HEK293 (cell line): ENCODE results near the gene FRMPD4.

Experiments
- CTCF ChIA-PET: fragments of 350-600 bp; formaldehyde crosslinking; extraction: SDS; loops from one replicate; lab custom pipeline; 2021; ENCODE audit warnings: antibody characterized with exemption; lab: Yijun Ruan, JAX
- POLR2A ChIA-PET: fragments of 300-600 bp; formaldehyde crosslinking; extraction: SDS; loops from one replicate; lab custom pipeline; 2020; ENCODE audit warnings: antibody characterized with exemption, inconsistent platforms; lab: Yijun Ruan, JAX
- H3K27ac ChIP-seq: fragments of 200-500 bp; sonication (Bioruptor generic); 2 replicates; pipeline ENCODE4 v1.5.1; 2014; ENCODE audit warnings: low read depth, low read length, control low read depth, inconsistent platforms; ENCODE audit errors: extremely low read depth
- H3K36me3 ChIP-seq, 2 experiments: fragments of 200-500 bp in 1 of 2; sonication (Bioruptor generic) in 1 of 2; 1 replicate in 1 of 2; 2 replicates in 1 of 2; pipeline ENCODE4 v1.5.1; 2014 to 2017; ENCODE audit warnings: inconsistent platforms in 2 of 2, low read length in 2 of 2; ENCODE audit not compliant: control insufficient read depth in 2 of 2, insufficient read depth in 1 of 2
- H3K4me1 ChIP-seq: fragments of 200-500 bp; sonication (Bioruptor generic); 2 replicates; pipeline ENCODE4 v1.5.1; 2014; ENCODE audit warnings: mild to moderate bottlenecking, low read length, inconsistent platforms; ENCODE audit not compliant: control insufficient read depth, insufficient read depth
- H3K4me3 ChIP-seq: 2 replicates; pipeline ENCODE4 v1.5.1; 2011; ENCODE audit warnings: low read depth, mild to moderate bottlenecking, control low read depth, low read length, moderate library complexity
- H3K9me3 ChIP-seq: fragments of 200-500 bp; sonication (Bioruptor generic); 2 replicates; pipeline ENCODE4 v1.5.1; 2014; ENCODE audit warnings: low read depth, low read length, inconsistent platforms; ENCODE audit not compliant: control insufficient read depth, insufficient read depth
- GLIS1 ChIP-seq: fragments of 450-650 bp; formaldehyde crosslinking; IDR thresholded peaks from 2 replicates; pipeline ENCODE4 v1.5.1; 2016; ENCODE audit warnings: missing biosample characterization, missing genetic modification characterization
- KLF1 ChIP-seq: fragments of 450-650 bp; formaldehyde crosslinking; IDR thresholded peaks from 2 replicates; pipeline ENCODE4 v1.5.1; 2016; ENCODE audit warnings: missing biosample characterization, missing genetic modification characterization
- OSR2 ChIP-seq: fragments of 450-650 bp; formaldehyde crosslinking; IDR thresholded peaks from 2 replicates; pipeline ENCODE4 v1.5.1; 2016; ENCODE audit warnings: missing biosample characterization, missing genetic modification characterization
- OVOL3 ChIP-seq: fragments of 450-650 bp; formaldehyde crosslinking; IDR thresholded peaks from 2 replicates; pipeline ENCODE4 v1.5.1; 2016; ENCODE audit warnings: missing biosample characterization, missing genetic modification characterization
- RBAK ChIP-seq: fragments of 450-650 bp; formaldehyde crosslinking; IDR thresholded peaks from 2 replicates; pipeline ENCODE4 v1.5.1; 2016; ENCODE audit warnings: missing biosample characterization, missing genetic modification characterization
- ZBTB7A ChIP-seq: fragments of 450-650 bp; formaldehyde crosslinking; IDR thresholded peaks from 2 replicates; pipeline ENCODE4 v1.5.1; 2016; ENCODE audit warnings: low read depth, missing biosample characterization, missing genetic modification characterization
- ZBTB8A ChIP-seq: fragments of 450-650 bp; formaldehyde crosslinking; IDR thresholded peaks from 2 replicates; pipeline ENCODE4 v1.5.1; 2016; ENCODE audit warnings: missing biosample characterization, missing genetic modification characterization
- ZFHX2 ChIP-seq: fragments of 450-650 bp; formaldehyde crosslinking; conservative IDR thresholded peaks from 2 replicates; pipeline ENCODE4 v1.5.1; 2016; ENCODE audit warnings: missing biosample characterization, missing genetic modification characterization
- ZNF121 ChIP-seq: fragments of 450-650 bp; formaldehyde crosslinking; IDR thresholded peaks from 2 replicates; pipeline ENCODE4 v1.5.1; 2016; ENCODE audit warnings: missing biosample characterization, missing genetic modification characterization
- ZNF169 ChIP-seq: fragments of 450-650 bp; formaldehyde crosslinking; IDR thresholded peaks from 2 replicates; pipeline ENCODE4 v1.5.1; 2016; ENCODE audit warnings: missing biosample characterization, missing genetic modification characterization
- ZNF239 ChIP-seq: fragments of 450-650 bp; formaldehyde crosslinking; IDR thresholded peaks from 2 replicates; pipeline ENCODE4 v1.5.1; 2016; ENCODE audit warnings: missing biosample characterization, missing genetic modification characterization
- ZNF341 ChIP-seq: fragments of 450-650 bp; formaldehyde crosslinking; IDR thresholded peaks from 2 replicates; pipeline ENCODE4; 2016; ENCODE audit warnings: low read depth, missing biosample characterization, missing genetic modification characterization
- ZNF37A ChIP-seq: fragments of 450-650 bp; IDR thresholded peaks from 2 replicates; pipeline ENCODE4 v1.5.1; 2018; ENCODE audit warnings: missing biosample characterization, missing genetic modification characterization
- ZNF596 ChIP-seq: fragments of 450-650 bp; IDR thresholded peaks from 2 replicates; pipeline ENCODE4 v1.5.0; 2018; ENCODE audit warnings: missing biosample characterization, mild to moderate bottlenecking, missing genetic modification characterization, moderate library complexity
- ZNF660 ChIP-seq: fragments of 450-650 bp; IDR thresholded peaks from 2 replicates; pipeline ENCODE4 v1.5.1; 2018; ENCODE audit warnings: missing biosample characterization, mild to moderate bottlenecking, missing genetic modification characterization
- ZNF701 ChIP-seq: fragments of 450-650 bp; formaldehyde crosslinking; IDR thresholded peaks from 2 replicates; pipeline ENCODE4 v1.5.1; 2016; ENCODE audit warnings: missing biosample characterization, missing genetic modification characterization
- ZNF785 ChIP-seq: fragments of 450-650 bp; formaldehyde crosslinking; IDR thresholded peaks from 2 replicates; pipeline ENCODE4 v1.5.1; 2016; ENCODE audit warnings: missing biosample characterization, missing genetic modification characterization
- TF ChIP-seq, protein P1 (sequence below): fragments of 450-650 bp; formaldehyde crosslinking; IDR thresholded peaks from 2 replicates; pipeline ENCODE4 v1.5.1; 2016; ENCODE audit warnings: missing biosample characterization, missing genetic modification characterization
- TF ChIP-seq, protein P2 (sequence below): fragments of 450-650 bp; IDR thresholded peaks from 2 replicates; pipeline ENCODE4 v1.5.1; 2018; ENCODE audit warnings: missing biosample characterization, mild to moderate bottlenecking, missing genetic modification characterization
- TF ChIP-seq, protein P3 (sequence below): fragments of 450-650 bp; formaldehyde crosslinking; IDR thresholded peaks from 2 replicates; pipeline ENCODE4 v1.5.1; 2016; ENCODE audit warnings: missing biosample characterization, missing genetic modification characterization
- TF ChIP-seq, protein P4 (sequence below): fragments of 450-650 bp; formaldehyde crosslinking; optimal IDR thresholded peaks from 2 replicates; pipeline ENCODE3; 2016; ENCODE audit warnings: missing biosample characterization, mild to moderate bottlenecking, missing genetic modification characterization
- TF ChIP-seq, protein P5 (sequence below): fragments of 450-650 bp; formaldehyde crosslinking; IDR thresholded peaks from 2 replicates; pipeline ENCODE4 v1.5.1; 2017; ENCODE audit warnings: missing biosample characterization, mild to moderate bottlenecking, missing genetic modification characterization, moderate library complexity
- TF ChIP-seq, protein P6 (sequence below): fragments of 450-650 bp; formaldehyde crosslinking; IDR thresholded peaks from 2 replicates; pipeline ENCODE4 v1.5.1; 2016; ENCODE audit warnings: missing biosample characterization, missing genetic modification characterization

Gene FRMPD4

DNA sequence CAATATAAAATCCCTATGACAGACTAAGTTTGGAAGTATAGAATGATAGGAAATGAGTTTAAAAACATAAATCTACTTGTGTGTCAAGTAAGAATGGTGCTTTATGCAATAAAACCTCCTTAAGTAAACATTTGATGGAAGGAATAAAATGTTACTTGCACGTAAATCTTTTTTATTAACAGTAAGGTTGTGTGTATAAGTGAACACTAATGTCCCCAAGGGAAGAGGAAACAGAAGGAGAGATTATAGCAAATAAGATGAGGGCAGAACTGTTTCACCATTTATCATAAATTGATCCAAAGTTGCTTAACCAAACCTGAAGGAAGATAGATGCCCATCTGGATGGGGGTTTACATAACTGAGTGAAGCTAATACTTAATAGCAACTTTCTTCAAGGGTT is 86.8 kb downstream of the FRMPD4 start (continued):
- TF ChIP-seq OSR2 (tag by site-specific recombination) (peak; percentile 71), ZNF169 (no peak), OVOL3 (0 out of 2 replicates have a peak, but pooled peaks have one; percentile 28)
- TF ChIP-seq, protein P1, sequence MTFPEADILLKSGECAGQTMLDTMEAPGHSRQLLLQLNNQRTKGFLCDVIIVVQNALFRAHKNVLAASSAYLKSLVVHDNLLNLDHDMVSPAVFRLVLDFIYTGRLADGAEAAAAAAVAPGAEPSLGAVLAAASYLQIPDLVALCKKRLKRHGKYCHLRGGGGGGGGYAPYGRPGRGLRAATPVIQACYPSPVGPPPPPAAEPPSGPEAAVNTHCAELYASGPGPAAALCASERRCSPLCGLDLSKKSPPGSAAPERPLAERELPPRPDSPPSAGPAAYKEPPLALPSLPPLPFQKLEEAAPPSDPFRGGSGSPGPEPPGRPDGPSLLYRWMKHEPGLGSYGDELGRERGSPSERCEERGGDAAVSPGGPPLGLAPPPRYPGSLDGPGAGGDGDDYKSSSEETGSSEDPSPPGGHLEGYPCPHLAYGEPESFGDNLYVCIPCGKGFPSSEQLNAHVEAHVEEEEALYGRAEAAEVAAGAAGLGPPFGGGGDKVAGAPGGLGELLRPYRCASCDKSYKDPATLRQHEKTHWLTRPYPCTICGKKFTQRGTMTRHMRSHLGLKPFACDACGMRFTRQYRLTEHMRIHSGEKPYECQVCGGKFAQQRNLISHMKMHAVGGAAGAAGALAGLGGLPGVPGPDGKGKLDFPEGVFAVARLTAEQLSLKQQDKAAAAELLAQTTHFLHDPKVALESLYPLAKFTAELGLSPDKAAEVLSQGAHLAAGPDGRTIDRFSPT (tag by site-specific recombination) = peak; percentile 29; the same call in 1 of the 2 replicates
- TF ChIP-seq, protein P2, sequence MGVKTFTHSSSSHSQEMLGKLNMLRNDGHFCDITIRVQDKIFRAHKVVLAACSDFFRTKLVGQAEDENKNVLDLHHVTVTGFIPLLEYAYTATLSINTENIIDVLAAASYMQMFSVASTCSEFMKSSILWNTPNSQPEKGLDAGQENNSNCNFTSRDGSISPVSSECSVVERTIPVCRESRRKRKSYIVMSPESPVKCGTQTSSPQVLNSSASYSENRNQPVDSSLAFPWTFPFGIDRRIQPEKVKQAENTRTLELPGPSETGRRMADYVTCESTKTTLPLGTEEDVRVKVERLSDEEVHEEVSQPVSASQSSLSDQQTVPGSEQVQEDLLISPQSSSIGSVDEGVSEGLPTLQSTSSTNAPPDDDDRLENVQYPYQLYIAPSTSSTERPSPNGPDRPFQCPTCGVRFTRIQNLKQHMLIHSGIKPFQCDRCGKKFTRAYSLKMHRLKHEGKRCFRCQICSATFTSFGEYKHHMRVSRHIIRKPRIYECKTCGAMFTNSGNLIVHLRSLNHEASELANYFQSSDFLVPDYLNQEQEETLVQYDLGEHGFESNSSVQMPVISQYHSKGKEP (tag by site-specific recombination) = 0 out of 2 replicates have a peak, but pooled peaks have one; percentile 9

DNA sequence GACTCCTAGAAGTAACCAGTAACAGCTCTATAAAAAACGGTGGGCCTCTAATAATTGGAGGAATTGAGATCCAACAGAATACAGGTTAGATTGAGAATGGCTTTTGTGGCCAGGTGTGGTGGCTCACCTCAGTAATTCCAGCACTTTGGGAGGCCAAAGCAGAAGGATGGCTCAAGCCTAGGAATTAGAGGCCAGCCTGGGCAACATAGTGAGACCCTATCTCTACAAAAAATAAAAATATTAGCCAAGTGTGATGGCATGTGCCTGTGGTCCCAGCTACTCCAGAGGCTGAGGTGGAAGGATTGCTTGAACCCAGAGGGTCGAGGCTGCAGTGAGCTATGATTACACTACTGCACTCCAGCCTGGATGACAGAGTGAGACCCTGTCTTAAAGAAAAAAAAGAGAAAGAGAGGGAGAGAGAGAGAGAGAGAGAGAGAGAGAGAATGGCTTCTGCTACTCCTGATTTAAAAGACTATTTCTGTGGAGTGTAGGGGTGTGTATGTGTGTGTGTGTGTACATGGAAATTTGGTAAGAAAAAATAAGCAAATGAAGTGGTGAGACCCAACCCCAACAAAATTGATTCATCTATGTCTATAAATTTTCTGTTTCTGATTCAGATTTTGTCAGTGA is 89.3 kb downstream of the FRMPD4 start:
- TF ChIP-seq ZNF596 (peak; percentile 91), ZNF121 (peak; percentile 91), ZNF239 (tag by site-specific recombination) (no peak)
- TF ChIP-seq, all 188 proteins: peak for 2
- CTCF ChIA-PET = no interaction called here
- Histone ChIP-seq H3K9me3 (no peaks in the 10 kb centered on the region), H3K4me3 (no peak overlapping the region), H3K27ac (no peak overlapping the region), H3K4me1 (peaks cover 9% of the 10 kb centered on the region), H3K36me3 (no peaks in the 10 kb centered on the region)
- POLR2A ChIA-PET = no interaction called here

DNA sequence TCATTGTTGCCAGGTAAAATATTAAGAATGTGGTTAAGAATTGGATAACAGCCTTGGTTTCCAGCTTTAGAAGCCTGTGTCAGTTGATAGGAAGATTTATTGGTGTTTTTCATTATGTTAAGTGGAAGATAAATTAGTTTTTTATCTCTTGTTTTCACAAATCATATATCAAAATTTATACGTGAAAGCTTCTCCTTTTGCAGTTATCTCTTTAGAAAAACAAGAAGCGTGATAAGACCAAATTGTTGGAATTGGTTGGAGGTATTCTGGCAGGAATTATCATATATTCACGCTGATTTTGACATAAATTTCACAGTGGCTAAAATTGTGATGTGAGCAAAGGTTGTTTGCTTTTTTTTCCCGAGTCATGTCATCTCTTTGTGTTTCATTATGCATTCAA is 90.6 kb downstream of the FRMPD4 start:
- Histone ChIP-seq H3K27ac (no peak overlapping the region; the same call in 1 of the 2 replicates), H3K36me3 (no peaks in the 10 kb centered on the region), H3K4me3 (no peak overlapping the region), H3K4me1 (peaks cover 9% of the 10 kb centered on the region), H3K9me3 (no peaks in the 10 kb centered on the region)
- POLR2A ChIA-PET = no interaction called here
- CTCF ChIA-PET = no interaction called here
- TF ChIP-seq GLIS1 (tag by site-specific recombination) (no peak), ZBTB8A (peak; percentile 30; the same call in 1 of the 2 replicates), ZNF785 (tag by site-specific recombination) (no peak), ZNF37A (no peak), RBAK (no peak), ZNF660 (tag by site-specific recombination) (no peak), ZNF341 (tag by site-specific recombination) (no peak), ZNF701 (tag by site-specific recombination) (no peak), ZFHX2 (tag by site-specific recombination) (no peak), KLF1 (tag by site-specific recombination) (no peak), ZBTB7A (no peak)
- TF ChIP-seq, protein P3, sequence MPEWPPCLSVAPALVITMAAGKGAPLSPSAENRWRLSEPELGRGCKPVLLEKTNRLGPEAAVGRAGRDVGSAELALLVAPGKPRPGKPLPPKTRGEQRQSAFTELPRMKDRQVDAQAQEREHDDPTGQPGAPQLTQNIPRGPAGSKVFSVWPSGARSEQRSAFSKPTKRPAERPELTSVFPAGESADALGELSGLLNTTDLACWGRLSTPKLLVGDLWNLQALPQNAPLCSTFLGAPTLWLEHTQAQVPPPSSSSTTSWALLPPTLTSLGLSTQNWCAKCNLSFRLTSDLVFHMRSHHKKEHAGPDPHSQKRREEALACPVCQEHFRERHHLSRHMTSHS (tag by site-specific recombination) = peak; percentile 52; the same call in 1 of the 2 replicates
- TF ChIP-seq, protein P4, sequence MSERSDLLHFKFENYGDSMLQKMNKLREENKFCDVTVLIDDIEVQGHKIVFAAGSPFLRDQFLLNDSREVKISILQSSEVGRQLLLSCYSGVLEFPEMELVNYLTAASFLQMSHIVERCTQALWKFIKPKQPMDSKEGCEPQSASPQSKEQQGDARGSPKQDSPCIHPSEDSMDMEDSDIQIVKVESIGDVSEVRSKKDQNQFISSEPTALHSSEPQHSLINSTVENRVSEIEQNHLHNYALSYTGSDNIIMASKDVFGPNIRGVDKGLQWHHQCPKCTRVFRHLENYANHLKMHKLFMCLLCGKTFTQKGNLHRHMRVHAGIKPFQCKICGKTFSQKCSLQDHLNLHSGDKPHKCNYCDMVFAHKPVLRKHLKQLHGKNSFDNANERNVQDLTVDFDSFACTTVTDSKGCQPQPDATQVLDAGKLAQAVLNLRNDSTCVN (tag by site-specific recombination) = no peak
- TF ChIP-seq, protein P5, sequence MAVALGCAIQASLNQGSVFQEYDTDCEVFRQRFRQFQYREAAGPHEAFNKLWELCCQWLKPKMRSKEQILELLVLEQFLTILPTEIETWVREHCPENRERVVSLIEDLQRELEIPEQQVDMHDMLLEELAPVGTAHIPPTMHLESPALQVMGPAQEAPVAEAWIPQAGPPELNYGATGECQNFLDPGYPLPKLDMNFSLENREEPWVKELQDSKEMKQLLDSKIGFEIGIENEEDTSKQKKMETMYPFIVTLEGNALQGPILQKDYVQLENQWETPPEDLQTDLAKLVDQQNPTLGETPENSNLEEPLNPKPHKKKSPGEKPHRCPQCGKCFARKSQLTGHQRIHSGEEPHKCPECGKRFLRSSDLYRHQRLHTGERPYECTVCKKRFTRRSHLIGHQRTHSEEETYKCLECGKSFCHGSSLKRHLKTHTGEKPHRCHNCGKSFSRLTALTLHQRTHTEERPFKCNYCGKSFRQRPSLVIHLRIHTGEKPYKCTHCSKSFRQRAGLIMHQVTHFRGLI (tag by site-specific recombination) = no peak
- TF ChIP-seq, protein P6, sequence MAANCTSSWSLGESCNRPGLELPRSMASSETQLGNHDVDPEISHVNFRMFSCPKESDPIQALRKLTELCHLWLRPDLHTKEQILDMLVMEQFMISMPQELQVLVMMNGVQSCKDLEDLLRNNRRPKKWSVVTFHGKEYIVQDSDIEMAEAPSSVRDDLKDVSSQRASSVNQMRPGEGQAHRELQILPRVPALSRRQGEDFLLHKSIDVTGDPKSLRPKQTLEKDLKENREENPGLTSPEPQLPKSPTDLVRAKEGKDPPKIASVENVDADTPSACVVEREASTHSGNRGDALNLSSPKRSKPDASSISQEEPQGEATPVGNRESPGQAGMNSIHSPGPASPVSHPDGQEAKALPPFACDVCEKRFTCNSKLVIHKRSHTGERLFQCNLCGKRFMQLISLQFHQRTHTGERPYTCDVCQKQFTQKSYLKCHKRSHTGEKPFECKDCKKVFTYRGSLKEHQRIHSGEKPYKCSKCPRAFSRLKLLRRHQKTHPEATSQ = no peak
